ENCODE results near the gene DNASE1L3. TPM values are rescaled to one million over a fixed set of nuclear protein-coding genes. Genes with fewer than 3 reads are reported as not detected.

The DNASE1L3 gene
- total RNA-seq, 5 donors from 2014 or later (not counting 1 experiment from before 2014, with no cell fraction given), result 0.30 to 0.73 (median 0.45) TPM; not detected in 1

GRCh38 chr3:58169371-58169770 is 41.4 kb downstream of the DNASE1L3 start:
- Histone ChIP-seq H3K36me3 (ENCODE audit: control insufficient read depth in 2 of 2, extremely low read depth in 1 of 2, insufficient read depth in 1 of 2, low read length in 1 of 2) (peaks cover 8 to 12% of the 10 kb centered on the region in 2 donors), H3K27ac (ENCODE audit: low read length) (no peak overlapping the region), H3K4me3 (ENCODE audit: control insufficient read depth in 1 of 2, extremely low read depth in 1 of 2, low read length in 1 of 2) (no peak overlapping the region), H3K27me3 (replicated peaks in 1 of 2; ENCODE audit: control insufficient read depth in 2 of 2, extremely low read depth in 1 of 2, insufficient read depth in 2 of 2, low read length in 1 of 2) (peaks cover 0 to 4% of the 10 kb centered on the region in 2 experiments), H3K4me1 (ENCODE audit: control insufficient read depth in 1 of 2, extremely low read depth in 1 of 2, insufficient read depth in 2 of 2, low read length in 2 of 2) (no peaks in the 10 kb centered on the region), H3K9me3 (no peaks in the 10 kb centered on the region)
- Mint-ChIP-seq H3K36me3 (peaks cover 22% of the 10 kb centered on the region), H3K27ac (no peak overlapping the region), H3K4me1 (peaks cover 0 to 4% (median 0%) of the 10 kb centered on the region in 3 donors), H3K9me3 (no peaks in the 10 kb centered on the region), H3K4me3 (no peak overlapping the region), H3K27me3 (no peaks in the 10 kb centered on the region)
- 89% methylated on average over 5 of the region's 9 CpGs for WGBS (ENCODE audit: insufficient coverage)
- ChIA-PET CTCF (no interaction called here), POLR2A (no interaction called here)
- ATAC-seq (replicated peaks in 1 of 4) (no peak), DNase-seq (no peak)

DNA sequence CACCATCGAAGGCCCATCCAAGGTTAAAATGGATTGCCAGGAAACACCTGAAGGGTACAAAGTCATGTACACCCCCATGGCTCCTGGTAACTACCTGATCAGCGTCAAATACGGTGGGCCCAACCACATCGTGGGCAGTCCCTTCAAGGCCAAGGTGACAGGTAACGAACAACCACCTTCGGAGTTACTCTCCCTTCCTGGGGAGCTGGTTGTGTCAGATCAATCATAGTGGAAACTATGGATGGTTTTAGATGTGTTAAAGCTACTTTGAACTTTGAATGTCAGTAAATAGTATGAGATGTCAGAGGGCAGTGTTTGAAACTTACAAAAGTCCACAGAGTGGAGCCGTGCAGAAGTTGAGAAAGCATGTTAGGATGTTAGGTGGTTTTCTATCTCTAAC is 42.3 kb downstream of the DNASE1L3 start:
- no peaks in the 10 kb centered on the region for H3K27me3 ChIP-seq (replicated peaks in 1 of 2; ENCODE audit: control insufficient read depth in 2 of 2, extremely low read depth in 1 of 2, insufficient read depth in 2 of 2, low read length in 1 of 2)
- POLR2A ChIA-PET, result no interaction called here
- H3K36me3 Mint-ChIP-seq, result peaks cover 30% of the 10 kb centered on the region

GRCh38 chr3:58167431-58168351 is 43.1 kb downstream of the DNASE1L3 start:
- POLR2A ChIA-PET, result interaction anchor here in 1 of 2 donors (0.5 kb wide), 1 partner anchor 343 kb away, joined by 5 read pairs; no protein-coding TSS in a partner anchor

More for the DNA sequence above, 42.3 kb downstream of the DNASE1L3 start:
- CTCF ChIA-PET, result no interaction called here
- no peak overlapping the region for H3K4me3 Mint-ChIP-seq
- no peak overlapping the region for H3K27ac Mint-ChIP-seq
- Histone ChIP-seq H3K36me3 (ENCODE audit: control insufficient read depth in 2 of 2, extremely low read depth in 1 of 2, insufficient read depth in 1 of 2, low read length in 1 of 2) (peaks cover 12 to 17% of the 10 kb centered on the region in 2 donors), H3K9me3 (no peaks in the 10 kb centered on the region), H3K4me1 (ENCODE audit: control insufficient read depth in 1 of 2, extremely low read depth in 1 of 2, insufficient read depth in 2 of 2, low read length in 2 of 2) (no peaks in the 10 kb centered on the region), H3K27ac (ENCODE audit: low read length) (no peak overlapping the region), H3K4me3 (ENCODE audit: control insufficient read depth in 1 of 2, extremely low read depth in 1 of 2, low read length in 1 of 2) (no peak overlapping the region)
- peaks cover 0 to 4% (median 0%) of the 10 kb centered on the region in 3 donors for H3K4me1 Mint-ChIP-seq
- no peaks in the 10 kb centered on the region for H3K9me3 Mint-ChIP-seq
- no peak for ATAC-seq (replicated peaks in 1 of 4)
- WGBS (ENCODE audit: insufficient coverage), result 77% methylated on average over 6 of the region's 7 CpGs
- no peak for DNase-seq
- no peaks in the 10 kb centered on the region for H3K27me3 Mint-ChIP-seq

GRCh38 chr3:58164906-58165821 is 45.6 kb downstream of the DNASE1L3 start:
- peaks cover 47% of the 10 kb centered on the region for H3K36me3 Mint-ChIP-seq
- CTCF ChIA-PET, result interaction anchor here in 1 of 2 donors (0.6 to 1.0 kb wide), 4 partner anchors 12 to 200 kb away, joined by 3 to 6 read pairs (median 4); no protein-coding TSS in a partner anchor
- no peaks in the 10 kb centered on the region for H3K9me3 Mint-ChIP-seq
- H3K27me3 Mint-ChIP-seq, result no peaks in the 10 kb centered on the region
- Histone ChIP-seq H3K4me3 (ENCODE audit: control insufficient read depth in 1 of 2, extremely low read depth in 1 of 2, low read length in 1 of 2) (no peak overlapping the region), H3K27me3 (replicated peaks in 1 of 2; ENCODE audit: control insufficient read depth in 2 of 2, extremely low read depth in 1 of 2, insufficient read depth in 2 of 2, low read length in 1 of 2) (no peaks in the 10 kb centered on the region), H3K9me3 (no peaks in the 10 kb centered on the region), H3K36me3 (ENCODE audit: control insufficient read depth in 2 of 2, extremely low read depth in 1 of 2, insufficient read depth in 1 of 2, low read length in 1 of 2) (peaks cover 15 to 34% of the 10 kb centered on the region in 2 donors), H3K4me1 (ENCODE audit: control insufficient read depth in 1 of 2, extremely low read depth in 1 of 2, insufficient read depth in 2 of 2, low read length in 2 of 2) (no peaks in the 10 kb centered on the region), H3K27ac (ENCODE audit: low read length) (no peak overlapping the region)
- H3K4me3 Mint-ChIP-seq, result no peak overlapping the region
- ATAC-seq (replicated peaks in 1 of 4) (no peak), DNase-seq (no peak)
- POLR2A ChIA-PET, result no interaction called here
- no peak overlapping the region for H3K27ac Mint-ChIP-seq
- H3K4me1 Mint-ChIP-seq, result no peaks in the 10 kb centered on the region
- 95% methylated on average over 10 of the region's 16 CpGs for WGBS (ENCODE audit: insufficient coverage)

More at GRCh38 chr3:58167431-58168351, 43.1 kb downstream of the DNASE1L3 start:
- no peak overlapping the region for H3K27ac ChIP-seq (ENCODE audit: low read length)
- 91% methylated on average over 16 of the region's 16 CpGs for WGBS (ENCODE audit: insufficient coverage)
- peaks cover 12 to 22% of the 10 kb centered on the region in 2 donors for H3K36me3 ChIP-seq (ENCODE audit: control insufficient read depth in 2 of 2, extremely low read depth in 1 of 2, insufficient read depth in 1 of 2, low read length in 1 of 2)
- H3K36me3 Mint-ChIP-seq, result peaks cover 35% of the 10 kb centered on the region
- no peaks in the 10 kb centered on the region for H3K9me3 ChIP-seq
- no peaks in the 10 kb centered on the region for H3K27me3 Mint-ChIP-seq
- H3K9me3 Mint-ChIP-seq, result no peaks in the 10 kb centered on the region
- H3K4me1 ChIP-seq (ENCODE audit: control insufficient read depth in 1 of 2, extremely low read depth in 1 of 2, insufficient read depth in 2 of 2, low read length in 2 of 2), result no peaks in the 10 kb centered on the region
- H3K4me3 ChIP-seq (ENCODE audit: control insufficient read depth in 1 of 2, extremely low read depth in 1 of 2, low read length in 1 of 2), result no peak overlapping the region
- H3K27ac Mint-ChIP-seq, result no peak overlapping the region
- CTCF ChIA-PET, result interaction anchor here (0.6 to 1.5 kb wide), 7 partner anchors 11 to 870 kb away, joined by 3 to 5 read pairs (median 4); partner anchors contain the start of gene FLNB (in 2 of the 2)
- ATAC-seq (replicated peaks in 1 of 4) (peak; percentile 64 to 79 (median 72)), DNase-seq (peak in 32 of 35 experiments; percentile 13 to 65 (median 40))
- no peaks in the 10 kb centered on the region for H3K4me1 Mint-ChIP-seq
- no peak overlapping the region for H3K4me3 Mint-ChIP-seq
- no peaks in the 10 kb centered on the region for H3K27me3 ChIP-seq (replicated peaks in 1 of 2; ENCODE audit: control insufficient read depth in 2 of 2, extremely low read depth in 1 of 2, insufficient read depth in 2 of 2, low read length in 1 of 2)

DNA sequence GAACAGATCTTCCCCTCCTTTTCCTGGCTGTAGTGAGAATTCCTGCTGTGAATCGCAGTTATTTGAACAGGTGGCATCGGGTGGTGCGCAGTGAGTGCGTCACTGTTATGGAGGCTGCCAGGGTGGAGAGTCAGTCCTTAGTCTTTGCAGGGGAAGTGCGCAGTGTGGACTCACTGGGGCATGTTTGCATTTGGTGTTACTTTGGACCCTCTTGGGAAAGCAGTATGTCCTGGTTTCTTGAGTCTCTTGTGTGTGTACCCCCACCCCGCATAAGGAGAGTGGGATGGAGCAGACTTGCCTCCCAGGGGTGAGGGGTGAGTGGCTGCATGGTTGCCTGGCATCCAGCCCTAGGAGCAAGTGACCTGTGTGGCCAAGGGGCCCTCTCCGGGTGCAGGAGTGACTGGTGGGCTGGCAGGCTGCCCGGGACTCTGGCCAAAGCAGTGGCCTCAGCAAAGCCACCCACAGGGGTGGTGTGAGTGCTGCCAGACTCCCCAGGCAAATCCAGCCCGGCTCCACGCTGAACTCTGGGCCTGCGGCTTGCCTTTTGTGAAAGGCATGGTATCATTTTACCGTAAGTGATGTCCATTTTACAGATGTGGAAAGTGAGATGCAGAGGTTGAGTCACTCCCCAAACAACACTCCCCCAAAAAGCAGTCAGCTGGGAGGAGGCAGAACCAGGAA is 46.4 kb downstream of the DNASE1L3 start:
- DNase-seq, result no peak
- peaks cover 15 to 35% of the 10 kb centered on the region in 2 donors for H3K36me3 ChIP-seq (ENCODE audit: control insufficient read depth in 2 of 2, extremely low read depth in 1 of 2, insufficient read depth in 1 of 2, low read length in 1 of 2)
- no peaks in the 10 kb centered on the region for H3K27me3 Mint-ChIP-seq
- H3K27ac Mint-ChIP-seq, result no peak overlapping the region
- ChIA-PET CTCF (no interaction called here), POLR2A (no interaction called here)
- no peaks in the 10 kb centered on the region for H3K4me1 Mint-ChIP-seq
- H3K27ac ChIP-seq (ENCODE audit: low read length), result no peak overlapping the region
- peaks cover 48% of the 10 kb centered on the region for H3K36me3 Mint-ChIP-seq
- H3K4me3 Mint-ChIP-seq, result no peak overlapping the region
- H3K9me3 Mint-ChIP-seq, result no peaks in the 10 kb centered on the region
- no peak for ATAC-seq (replicated peaks in 1 of 4)
- H3K27me3 ChIP-seq (replicated peaks in 1 of 2; ENCODE audit: control insufficient read depth in 2 of 2, extremely low read depth in 1 of 2, insufficient read depth in 2 of 2, low read length in 1 of 2), result no peaks in the 10 kb centered on the region
- H3K4me1 ChIP-seq (ENCODE audit: control insufficient read depth in 1 of 2, extremely low read depth in 1 of 2, insufficient read depth in 2 of 2, low read length in 2 of 2), result no peaks in the 10 kb centered on the region
- 94% methylated on average over 8 of the region's 12 CpGs for WGBS (ENCODE audit: insufficient coverage)
- no peaks in the 10 kb centered on the region for H3K9me3 ChIP-seq
- no peak overlapping the region for H3K4me3 ChIP-seq (ENCODE audit: control insufficient read depth in 1 of 2, extremely low read depth in 1 of 2, low read length in 1 of 2)

- Mint-ChIP-seq H3K27me3 (no peaks in the 10 kb centered on the region), H3K9me3 (no peaks in the 10 kb centered on the region), H3K27ac (no peak overlapping the region), H3K36me3 (peaks cover 50% of the 10 kb centered on the region), H3K4me1 (no peaks in the 10 kb centered on the region), H3K4me3 (no peak overlapping the region)
- ChIA-PET POLR2A (no interaction called here), CTCF (no interaction called here)
- WGBS (ENCODE audit: insufficient coverage), result 95% methylated on average over 14 of the region's 14 CpGs
- Histone ChIP-seq H3K9me3 (no peaks in the 10 kb centered on the region), H3K4me3 (ENCODE audit: control insufficient read depth in 1 of 2, extremely low read depth in 1 of 2, low read length in 1 of 2) (no peak overlapping the region), H3K4me1 (ENCODE audit: control insufficient read depth in 1 of 2, extremely low read depth in 1 of 2, insufficient read depth in 2 of 2, low read length in 2 of 2) (no peaks in the 10 kb centered on the region), H3K36me3 (ENCODE audit: control insufficient read depth in 2 of 2, extremely low read depth in 1 of 2, insufficient read depth in 1 of 2, low read length in 1 of 2) (peaks cover 15 to 39% of the 10 kb centered on the region in 2 donors), H3K27ac (ENCODE audit: low read length) (no peak overlapping the region), H3K27me3 (replicated peaks in 1 of 2; ENCODE audit: control insufficient read depth in 2 of 2, extremely low read depth in 1 of 2, insufficient read depth in 2 of 2, low read length in 1 of 2) (no peaks in the 10 kb centered on the region)
- no peak for ATAC-seq (replicated peaks in 1 of 4)
- no peak for DNase-seq
These were observed 47.5 kb downstream of the DNASE1L3 start for GRCh38 chr3:58163234-58163633.

Data from T-cell (primary cell).